COLO668 (cell line): Measurements from ENCODE around the gene CNPY1.

Source experiments
- DNase-seq: peaks from one replicate; lab custom pipeline; 2025; ENCODE audit not compliant: unreplicated experiment; lab: John Stamatoyannopoulos, UW

The CNPY1 gene

GRCh38 chr7:155514296-155514695, 32.1 kb downstream of the CNPY1 start:
- no peak for DNase-seq

DNA sequence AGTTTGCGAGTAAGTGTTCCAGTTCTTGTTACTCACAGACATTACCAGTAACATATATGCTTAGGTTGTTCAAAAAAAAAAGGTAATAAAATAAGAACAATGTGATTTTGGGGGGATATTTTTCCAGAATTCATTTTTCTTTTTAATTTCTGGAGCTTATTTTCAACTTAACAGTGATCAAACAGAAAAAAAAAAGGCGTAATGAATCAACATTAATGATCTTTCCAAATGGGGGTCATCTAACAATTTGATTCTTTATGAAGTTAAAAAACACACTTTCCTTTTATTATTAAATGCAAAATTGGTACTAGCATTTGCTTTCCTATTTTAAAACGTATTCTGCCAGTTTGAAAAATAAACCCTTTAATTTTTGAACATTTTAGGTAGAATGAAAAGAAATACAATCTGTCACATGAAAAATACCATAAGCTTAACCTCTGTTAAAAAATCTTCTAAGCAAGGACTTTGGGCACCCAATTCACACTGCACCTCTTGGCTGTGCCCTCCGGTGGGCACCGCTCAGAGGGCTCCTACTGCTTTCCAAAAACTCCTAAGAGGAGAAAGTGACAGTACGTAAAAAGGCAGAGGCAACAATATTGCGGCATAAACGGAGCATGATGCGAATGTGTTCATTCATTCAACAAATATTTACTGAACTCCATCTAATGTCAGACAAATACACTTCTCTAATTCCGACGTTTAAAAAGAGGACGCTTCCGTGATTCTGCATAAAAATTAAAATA, 32.6 kb downstream of the CNPY1 start:
- DNase-seq: no peak

DNA sequence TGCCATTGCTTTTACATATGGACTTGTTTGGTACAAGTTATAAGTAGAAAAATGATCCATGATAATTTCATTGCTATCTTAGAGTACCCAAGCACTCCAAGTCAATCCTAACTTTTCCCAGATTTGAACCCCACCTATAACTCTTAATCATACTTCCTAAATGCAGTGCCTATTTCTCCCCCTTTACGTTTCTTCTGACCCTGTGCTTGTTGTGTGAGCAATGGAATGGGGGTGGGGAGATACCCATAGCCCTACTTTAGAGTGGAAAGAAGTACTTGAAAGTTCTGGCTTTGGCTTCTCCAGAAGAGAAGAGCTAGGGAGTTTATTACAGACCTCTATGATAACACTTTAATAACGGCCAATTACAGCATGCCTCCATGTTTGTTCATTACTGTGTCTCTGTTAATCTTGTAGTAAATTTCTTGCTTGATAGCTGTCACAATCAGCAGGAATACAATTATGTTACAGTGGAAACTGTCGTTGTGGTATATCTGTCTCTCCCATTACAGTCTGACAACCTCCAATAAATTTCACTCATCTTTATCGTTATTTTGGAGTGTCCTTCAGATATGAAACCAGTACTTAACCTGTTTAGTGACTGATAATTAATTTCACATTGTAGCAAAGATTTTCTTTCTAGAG, 34.0 kb downstream of the CNPY1 start:
- no peak for DNase-seq

- DNase-seq: no peak
These were observed 34.7 kb downstream of the CNPY1 start for GRCh38 chr7:155511702-155511996.

DNA sequence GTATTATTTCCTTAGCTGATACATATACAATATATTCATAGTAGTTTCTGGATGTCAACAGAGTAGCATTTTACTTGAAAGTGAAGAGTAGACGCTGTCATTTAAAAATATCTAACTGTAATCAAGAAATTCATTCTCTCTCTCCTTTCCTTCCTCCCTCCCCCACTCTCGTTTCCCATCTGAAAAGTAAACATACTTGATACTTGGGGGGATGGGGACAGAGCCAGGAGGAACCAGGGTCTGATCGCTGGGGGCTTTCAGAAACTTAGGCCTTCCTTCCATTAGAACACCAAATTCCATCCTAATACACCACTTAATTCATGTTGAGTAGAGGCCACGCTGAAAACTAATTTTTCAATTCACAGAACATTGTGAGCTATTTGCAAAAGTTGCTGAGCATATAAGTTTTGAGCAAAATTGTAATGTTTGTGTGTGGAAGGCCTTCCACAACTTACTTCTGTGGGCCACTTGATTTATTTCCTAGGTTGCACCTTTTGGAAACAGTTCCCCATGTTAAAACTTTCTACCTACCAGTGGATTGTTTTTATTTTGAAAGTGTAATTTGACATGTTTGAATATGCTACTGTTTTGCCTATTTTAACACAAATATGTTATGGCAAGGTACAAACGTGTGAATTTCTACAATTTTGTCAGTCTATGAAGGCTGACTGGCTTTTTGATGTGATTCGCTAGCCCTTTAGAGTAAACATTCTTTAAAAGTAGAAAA, 35.2 kb downstream of the CNPY1 start:
- DNase-seq: no peak

- DNase-seq: no peak
These were observed 36.4 kb downstream of the CNPY1 start for GRCh38 chr7:155509725-155510551.

DNA sequence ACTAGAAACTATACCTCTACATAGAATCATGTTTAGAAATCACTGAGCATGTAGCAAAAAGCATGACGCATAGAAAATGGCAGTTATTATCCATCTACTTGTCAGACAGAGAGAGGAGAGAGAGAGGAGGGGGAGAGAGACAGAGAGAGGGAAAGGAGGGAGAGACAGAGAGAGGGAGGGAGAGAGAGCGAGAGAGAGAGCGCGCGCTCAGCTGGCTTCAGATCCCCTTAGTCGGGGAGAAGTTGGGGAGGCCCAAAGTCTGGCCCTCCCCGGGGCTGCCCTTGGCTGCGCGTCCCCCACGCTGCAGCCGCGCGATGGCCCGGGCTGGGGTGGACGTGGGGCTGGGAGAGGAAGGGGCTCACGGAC, 37.0 kb downstream of the CNPY1 start:
- DNase-seq: no peak

- DNase-seq: no peak
These were observed 37.7 kb downstream of the CNPY1 start for GRCh38 chr7:155508376-155509358.

- DNase-seq: no peak
These were observed 38.8 kb downstream of the CNPY1 start for GRCh38 chr7:155507576-155507975.

- no peak for DNase-seq
These were observed 39.5 kb downstream of the CNPY1 start for GRCh38 chr7:155506854-155507337.

GRCh38 chr7:155505422-155505793, 41.0 kb downstream of the CNPY1 start:
- no peak for DNase-seq

- DNase-seq: no peak
These were observed 49.0 kb downstream of the CNPY1 start for GRCh38 chr7:155497149-155497901.

- DNase-seq: no peak
These were observed 49.9 kb downstream of the CNPY1 start for GRCh38 chr7:155496267-155497005.

GRCh38 chr7:155495440-155496248, 50.7 kb downstream of the CNPY1 start:
- DNase-seq: no peak

DNA sequence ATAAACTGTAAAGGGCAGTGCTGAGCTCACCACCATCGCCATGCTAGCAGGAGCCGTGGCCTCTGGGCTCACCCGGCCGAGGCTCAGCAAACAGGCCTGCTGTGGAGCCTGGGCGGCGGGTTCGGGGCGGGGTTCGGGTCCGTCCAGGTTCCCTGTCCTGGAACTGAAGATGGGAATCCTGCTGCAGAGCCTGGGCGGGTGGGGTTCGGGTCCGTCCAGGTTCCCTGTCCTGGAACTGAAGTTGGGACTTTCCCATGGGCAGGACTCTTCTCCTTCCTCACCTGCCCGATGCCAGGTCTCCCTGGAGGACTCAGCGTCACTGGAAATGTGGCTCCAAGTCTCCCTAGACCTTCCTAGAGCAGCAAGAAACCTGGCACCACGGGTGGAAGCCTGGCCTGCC, 51.8 kb downstream of the CNPY1 start:
- DNase-seq: no peak

- no peak for DNase-seq
These were observed 52.4 kb downstream of the CNPY1 start for GRCh38 chr7:155493744-155494538.

DNA sequence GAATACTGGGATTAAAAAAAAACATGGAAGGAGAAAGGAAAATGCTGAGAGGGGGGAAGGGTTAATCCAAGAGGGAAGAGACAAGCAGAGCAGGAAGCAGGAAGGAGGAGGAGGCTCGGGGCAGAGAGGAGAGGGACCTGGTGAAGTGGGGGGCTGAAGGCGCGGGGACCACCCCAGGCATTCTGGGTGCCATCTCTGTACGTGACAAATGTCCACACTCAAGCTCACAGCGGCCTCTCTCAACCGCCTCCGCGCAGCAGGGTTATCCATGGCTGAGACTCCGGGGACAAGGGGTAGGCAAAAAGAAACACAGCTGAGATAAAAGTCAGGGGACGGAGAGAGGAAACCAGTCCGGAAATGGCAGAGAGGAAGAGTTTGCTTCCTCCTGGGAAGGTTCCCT, 54.5 kb downstream of the CNPY1 start:
- DNase-seq: no peak
